ENCODE data around the gene CACNA1C. TPM values are rescaled to one million over a fixed set of nuclear protein-coding genes. Genes with fewer than 3 reads are reported as not detected.
A peak's percentile ranks its signal among the peaks of the same experiment; 100 is the strongest.

Gene CACNA1C
- total RNA-seq, 2 donors from 2014 or later, result 70.0 to 127 TPM

DNA sequence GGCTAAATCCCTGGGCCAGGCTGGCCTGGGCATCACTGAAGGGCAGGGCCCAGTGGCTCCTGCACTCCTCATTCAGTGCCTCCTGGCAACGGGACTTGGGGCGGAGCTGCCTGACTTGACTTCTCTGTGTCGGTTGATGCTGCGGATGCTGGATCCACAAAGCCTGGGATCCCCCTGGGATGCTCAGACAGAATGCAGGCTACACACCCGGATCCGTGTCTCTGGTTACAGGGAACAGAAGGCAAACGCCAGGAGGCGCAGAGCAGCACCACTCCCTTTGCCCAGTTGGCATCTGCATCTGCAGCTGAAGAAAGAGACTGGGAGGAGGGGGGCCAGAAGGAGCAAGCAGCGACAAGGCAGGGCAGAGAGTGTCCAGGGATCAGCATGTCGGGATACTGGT lies 587.5 kb downstream of the CACNA1C start:
- H3K27ac ChIP-seq, result peak overlapping the region; percentile 51 to 80
- peaks cover 9% of the 10 kb centered on the region for H3K36me3 ChIP-seq
- no peaks in the 10 kb centered on the region for H3K27me3 ChIP-seq (replicated peaks; ENCODE audit: insufficient read depth)
- H3K4me3 ChIP-seq, result no peak overlapping the region
- H3K4me1 ChIP-seq (ENCODE audit: control insufficient read depth in 1 of 2, low read depth in 2 of 2), result peaks cover 12 to 33% of the 10 kb centered on the region in 2 donors
- no peaks in the 10 kb centered on the region for H3K9me3 ChIP-seq
- peak; percentile 21 for TF ChIP-seq CTCF (IDR thresholded peaks at IDR 0.05)
- no peak for DNase-seq (ENCODE audit: low spot score)
- peak; percentile 46 for ATAC-seq (ENCODE audit: insufficient number of reproducible peaks, low FRiP score, low read depth)

GRCh38 chr12:2640709-2641108 lies 587.9 kb downstream of the CACNA1C start:
- no peaks in the 10 kb centered on the region for H3K9me3 ChIP-seq
- peaks cover 9% of the 10 kb centered on the region for H3K36me3 ChIP-seq
- no peaks in the 10 kb centered on the region for H3K27me3 ChIP-seq (replicated peaks; ENCODE audit: insufficient read depth)
- H3K4me1 ChIP-seq (ENCODE audit: control insufficient read depth in 1 of 2, low read depth in 2 of 2), result peaks cover 12 to 33% of the 10 kb centered on the region in 2 donors
- DNase-seq (ENCODE audit: low spot score), result peak; percentile 79
- H3K27ac ChIP-seq, result peak overlapping the region; percentile 80 to 81
- no peak overlapping the region for H3K4me3 ChIP-seq
- no peak for TF ChIP-seq CTCF (IDR thresholded peaks at IDR 0.05)
- ATAC-seq (ENCODE audit: insufficient number of reproducible peaks, low FRiP score, low read depth), result peak; percentile 89

DNA sequence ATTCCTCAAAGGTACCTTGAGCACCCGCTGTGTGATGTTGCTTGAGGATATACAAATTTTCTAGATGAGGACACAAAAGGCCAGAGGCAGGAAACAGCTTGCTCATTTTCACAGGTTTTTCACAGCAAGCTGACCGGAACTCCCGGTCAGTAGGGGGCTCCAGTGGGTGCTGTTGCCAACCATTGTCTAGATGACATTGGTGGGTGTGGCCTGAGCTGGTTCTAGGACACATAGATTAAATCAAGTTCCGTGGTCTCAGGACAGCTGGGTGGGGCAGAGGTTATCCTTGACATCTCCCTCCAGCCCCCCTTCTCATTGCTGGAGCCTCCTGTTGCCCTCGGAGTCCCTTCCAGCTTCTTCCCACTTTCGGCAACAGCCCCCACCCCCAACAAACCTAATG lies 588.4 kb downstream of the CACNA1C start:
- peak overlapping the region; percentile 80 to 81 for H3K27ac ChIP-seq
- H3K9me3 ChIP-seq, result no peaks in the 10 kb centered on the region
- no peaks in the 10 kb centered on the region for H3K27me3 ChIP-seq (replicated peaks; ENCODE audit: insufficient read depth)
- peaks cover 9% of the 10 kb centered on the region for H3K36me3 ChIP-seq
- no peak for TF ChIP-seq CTCF (IDR thresholded peaks at IDR 0.05)
- no peak overlapping the region for H3K4me3 ChIP-seq
- H3K4me1 ChIP-seq (ENCODE audit: control insufficient read depth in 1 of 2, low read depth in 2 of 2), result peaks cover 12 to 32% of the 10 kb centered on the region in 2 donors
- DNase-seq (ENCODE audit: low spot score) (no peak), ATAC-seq (ENCODE audit: insufficient number of reproducible peaks, low FRiP score, low read depth) (no peak)

- H3K27me3 ChIP-seq (replicated peaks; ENCODE audit: insufficient read depth), result no peaks in the 10 kb centered on the region
- TF ChIP-seq CTCF (IDR thresholded peaks at IDR 0.05), result no peak
- peak overlapping the region; percentile 80 to 81 for H3K27ac ChIP-seq
- no peaks in the 10 kb centered on the region for H3K9me3 ChIP-seq
- DNase-seq (ENCODE audit: low spot score) (no peak), ATAC-seq (ENCODE audit: insufficient number of reproducible peaks, low FRiP score, low read depth) (no peak)
- peaks cover 12 to 26% of the 10 kb centered on the region in 2 donors for H3K4me1 ChIP-seq (ENCODE audit: control insufficient read depth in 1 of 2, low read depth in 2 of 2)
- no peak overlapping the region for H3K4me3 ChIP-seq
- peaks cover 9% of the 10 kb centered on the region for H3K36me3 ChIP-seq
Observed at GRCh38 chr12:2641761-2642160, 589.0 kb downstream of the CACNA1C start.

DNA sequence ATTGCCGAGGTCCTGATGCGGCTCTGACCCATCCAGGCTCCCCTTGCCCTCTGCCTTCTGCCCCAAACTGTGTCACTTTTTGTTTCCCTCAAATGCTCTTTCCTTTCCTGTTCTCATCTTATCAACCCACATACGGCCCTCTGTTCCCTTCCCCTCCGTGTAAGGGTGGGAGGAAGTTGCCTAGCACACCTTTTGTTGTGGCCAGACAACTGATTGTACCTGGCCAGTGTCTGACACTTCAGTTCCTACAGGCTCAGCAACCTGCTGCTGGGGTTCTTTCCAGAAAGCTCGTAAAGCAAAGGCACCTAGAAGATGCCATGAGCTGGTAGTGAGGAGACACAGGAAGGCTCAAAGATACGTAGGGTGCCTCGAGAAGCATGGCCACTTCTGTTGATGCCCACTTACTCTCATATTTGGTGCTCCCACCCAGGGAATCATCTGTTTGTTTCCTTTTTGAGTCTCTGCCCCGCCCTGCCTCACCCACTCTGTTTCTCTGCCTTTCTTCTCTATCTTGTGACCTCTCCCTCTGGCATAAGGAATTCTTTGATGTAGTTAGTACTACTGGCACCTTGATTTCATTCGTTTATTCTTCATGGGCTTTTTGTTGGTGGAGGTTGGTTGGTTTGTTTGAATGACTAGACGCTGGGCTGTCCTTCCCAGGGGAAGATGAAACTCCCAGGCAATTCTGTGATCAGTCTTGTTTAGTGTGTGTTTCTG lies 589.5 kb downstream of the CACNA1C start:
- TF ChIP-seq CTCF (IDR thresholded peaks at IDR 0.05), result no peak
- Histone ChIP-seq H3K4me1 (ENCODE audit: control insufficient read depth in 1 of 2, low read depth in 2 of 2) (peaks cover 12 to 25% of the 10 kb centered on the region in 2 donors), H3K4me3 (no peak overlapping the region), H3K9me3 (no peaks in the 10 kb centered on the region), H3K27me3 (replicated peaks; ENCODE audit: insufficient read depth) (no peaks in the 10 kb centered on the region), H3K36me3 (peaks cover 9% of the 10 kb centered on the region), H3K27ac (no peak overlapping the region)
- no peak for DNase-seq (ENCODE audit: low spot score)
- ATAC-seq (ENCODE audit: insufficient number of reproducible peaks, low FRiP score, low read depth), result no peak

Measured in thoracic aorta (tissue), 2 donors.